AG04450 (cell line): Measurements from ENCODE around the gene MTHFD2. TPM values are rescaled to one million over a fixed set of nuclear protein-coding genes. Genes with fewer than 3 reads are reported as not detected.

ENCODE experiments used
- CTCF ChIA-PET: fragments of 300-600, 350-600 bp; formaldehyde crosslinking; extraction: SDS; loops from one replicate; lab custom pipeline; 2022; ENCODE audit warnings: antibody characterized with exemption, inconsistent platforms; lab: Charles Lee
- POLR2A ChIA-PET: fragments of 350-600 bp; formaldehyde crosslinking; extraction: SDS; loops from one replicate; lab custom pipeline; 2021; ENCODE audit warnings: antibody characterized with exemption, inconsistent platforms; lab: Yijun Ruan, JAX
- DNase-seq: peaks from one replicate; pipeline ENCODE4 v3.0.0-alpha.2; 2011; ENCODE audit warnings: low read depth, low spot score
- H3K27ac ChIP-seq: one replicate; pipeline ENCODE4 v1.5.1; 2012; ENCODE audit warnings: low read depth, low read length, control low read depth
- H3K27me3 ChIP-seq: one replicate; pipeline ENCODE4 v1.6.0; 2012; ENCODE audit warnings: low read length; ENCODE audit not compliant: control insufficient read depth, insufficient read depth
- H3K4me3 ChIP-seq: 2 replicates; pipeline ENCODE4 v1.5.1; 2011; ENCODE audit warnings: mild to moderate bottlenecking, low read depth, low read length, control low read depth
- H3K9me3 ChIP-seq: 2 replicates; pipeline ENCODE4 v1.5.1; 2012; ENCODE audit warnings: low read length; ENCODE audit not compliant: control insufficient read depth, insufficient read depth
- polyA plus RNA-seq: library from polyadenylated mRNA; depleted of rRNA; stranded (reverse); fragments of >200 nt; gene quantifications from 2 replicates; pipeline ENCODE4 v1.2.3, GENCODE V29; 2011
- TF ChIP-seq, protein P1 (sequence below): IDR thresholded peaks from 2 replicates; pipeline ENCODE4 v1.5.1; 2011; ENCODE audit warnings: low read depth, low read length, control low read depth, inconsistent platforms

Gene MTHFD2
- polyA plus RNA-seq, 1 experiment, result 299 TPM

DNA sequence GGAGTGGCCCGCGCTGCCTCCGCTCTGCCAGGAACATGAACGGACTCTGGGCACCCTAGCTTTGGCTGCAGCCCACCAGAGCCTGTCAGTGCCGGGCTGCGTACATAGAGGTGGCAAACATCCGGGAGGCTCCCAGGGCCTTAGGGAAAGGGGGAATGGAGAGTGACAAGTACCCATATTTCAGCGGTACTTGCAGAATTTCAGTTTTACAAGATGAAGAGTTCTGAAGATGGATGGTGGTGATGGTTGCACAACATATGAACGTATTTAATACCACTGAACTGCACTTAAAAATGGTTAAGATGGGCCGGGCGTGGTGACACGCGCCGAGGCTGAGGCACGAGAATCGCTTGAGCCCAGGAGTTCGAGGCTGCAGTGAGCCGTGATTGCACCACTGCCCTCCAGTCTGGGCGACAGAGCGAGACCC, 873 bp downstream of the MTHFD2 start:
- Histone ChIP-seq H3K9me3 (no peaks in the 10 kb centered on the region; the same call in 1 of the 2 replicates), H3K27me3 (peaks cover 2% of the 10 kb centered on the region), H3K4me3 (peak overlapping the region; percentile 97), H3K27ac (peak overlapping the region; percentile 99)
- TF ChIP-seq, protein P1, sequence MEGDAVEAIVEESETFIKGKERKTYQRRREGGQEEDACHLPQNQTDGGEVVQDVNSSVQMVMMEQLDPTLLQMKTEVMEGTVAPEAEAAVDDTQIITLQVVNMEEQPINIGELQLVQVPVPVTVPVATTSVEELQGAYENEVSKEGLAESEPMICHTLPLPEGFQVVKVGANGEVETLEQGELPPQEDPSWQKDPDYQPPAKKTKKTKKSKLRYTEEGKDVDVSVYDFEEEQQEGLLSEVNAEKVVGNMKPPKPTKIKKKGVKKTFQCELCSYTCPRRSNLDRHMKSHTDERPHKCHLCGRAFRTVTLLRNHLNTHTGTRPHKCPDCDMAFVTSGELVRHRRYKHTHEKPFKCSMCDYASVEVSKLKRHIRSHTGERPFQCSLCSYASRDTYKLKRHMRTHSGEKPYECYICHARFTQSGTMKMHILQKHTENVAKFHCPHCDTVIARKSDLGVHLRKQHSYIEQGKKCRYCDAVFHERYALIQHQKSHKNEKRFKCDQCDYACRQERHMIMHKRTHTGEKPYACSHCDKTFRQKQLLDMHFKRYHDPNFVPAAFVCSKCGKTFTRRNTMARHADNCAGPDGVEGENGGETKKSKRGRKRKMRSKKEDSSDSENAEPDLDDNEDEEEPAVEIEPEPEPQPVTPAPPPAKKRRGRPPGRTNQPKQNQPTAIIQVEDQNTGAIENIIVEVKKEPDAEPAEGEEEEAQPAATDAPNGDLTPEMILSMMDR, result no peak
- ChIA-PET POLR2A (interaction anchor here (0.6 to 2.3 kb wide), 8 partner anchors 9 to 636 kb away, joined by 3 to 25 read pairs (median 4); partner anchors contain the start of genes DGUOK and MOB1A), CTCF (interaction anchor here (1.4 to 2.6 kb wide), 2 partner anchors 21 to 50 kb away, joined by 3 to 13 read pairs; partner anchors contain the start of gene MOB1A)
- no peak for DNase-seq

DNA sequence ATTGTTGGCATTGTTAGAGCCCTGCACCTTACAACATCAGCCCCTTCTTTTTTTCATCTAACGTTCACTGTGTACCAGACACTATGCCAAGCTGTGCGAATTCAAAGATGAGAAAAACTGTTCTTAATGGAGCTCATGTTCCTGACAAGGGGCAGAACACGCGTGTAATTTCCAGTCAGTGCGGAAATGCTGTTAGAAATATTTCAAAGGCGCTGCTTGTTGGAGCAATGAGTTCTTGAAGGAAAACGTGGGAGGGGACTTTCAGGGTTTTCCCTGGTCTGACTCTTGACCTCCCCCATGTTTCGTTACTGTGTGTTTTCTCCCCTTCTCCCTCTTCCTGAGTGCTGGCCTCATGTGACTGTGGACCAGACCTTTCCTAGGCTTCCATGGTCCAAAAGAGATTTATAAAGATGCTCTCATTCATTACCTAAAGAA, 1.5 kb downstream of the MTHFD2 start:
- Histone ChIP-seq H3K9me3 (no peaks in the 10 kb centered on the region; the same call in 1 of the 2 replicates), H3K27me3 (peaks cover 2% of the 10 kb centered on the region), H3K4me3 (peak overlapping the region; percentile 97), H3K27ac (peak overlapping the region; percentile 99)
- TF ChIP-seq, protein P1, result no peak
- ChIA-PET CTCF (interaction anchor here (1.4 to 2.6 kb wide), 2 partner anchors 21 to 50 kb away, joined by 3 to 13 read pairs; partner anchors contain the start of gene MOB1A), POLR2A (interaction anchor here (0.6 to 2.3 kb wide), 5 partner anchors 10 to 636 kb away, joined by 3 to 25 read pairs (median 7); partner anchors contain the start of gene MOB1A)
- no peak for DNase-seq

DNA sequence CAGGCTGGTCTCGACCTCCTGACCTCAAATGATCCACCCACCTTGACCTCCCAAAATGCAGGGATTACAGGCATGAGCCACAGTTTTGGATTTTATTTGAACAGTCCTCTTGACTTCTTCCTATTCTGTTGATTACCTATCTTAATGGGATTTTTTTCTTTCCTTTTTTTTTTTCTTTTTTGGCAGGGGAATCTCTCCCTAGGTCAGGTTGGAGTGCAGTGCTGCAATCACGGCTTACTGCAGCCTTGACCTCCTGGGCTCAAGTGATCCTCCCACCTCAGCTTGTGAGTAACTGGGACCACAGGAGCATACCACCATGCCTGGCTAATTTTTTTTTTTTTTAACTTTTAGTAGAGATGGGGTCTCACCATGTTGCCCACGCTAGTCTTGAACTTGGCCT, 2.8 kb downstream of the MTHFD2 start:
- ChIA-PET POLR2A (interaction anchor here (0.7 to 1.2 kb wide), 3 partner anchors 13 to 281 kb away, joined by 3 to 5 read pairs (median 4); partner anchors contain the start of gene MOB1A), CTCF (no interaction called here)
- Histone ChIP-seq H3K4me3 (peak overlapping the region; percentile 97; the same call in 1 of the 2 replicates), H3K27me3 (no peaks in the 10 kb centered on the region), H3K27ac (peak overlapping the region; percentile 31), H3K9me3 (no peaks in the 10 kb centered on the region; the same call in 1 of the 2 replicates)
- TF ChIP-seq, protein P1, result no peak
- DNase-seq, result no peak

DNA sequence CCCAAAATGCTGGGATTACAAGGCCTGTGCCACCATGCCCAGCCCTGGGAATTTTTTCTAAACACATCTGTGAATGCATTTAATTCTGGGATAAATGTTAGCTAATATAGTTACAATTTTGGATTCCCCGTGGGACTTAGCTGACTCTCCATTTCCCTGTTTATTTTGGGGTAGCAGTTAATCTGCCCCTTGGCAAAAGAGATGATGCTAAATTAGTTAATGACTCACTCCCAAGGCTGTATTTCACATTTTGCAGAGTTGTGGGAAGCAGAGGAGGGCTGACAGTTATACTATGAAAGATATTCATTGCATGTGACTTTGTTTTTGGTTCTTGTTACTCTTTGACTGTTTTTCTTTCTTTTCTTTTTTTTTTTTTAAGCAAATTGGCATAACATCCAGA, 3.2 kb downstream of the MTHFD2 start:
- no peak for DNase-seq
- ChIA-PET CTCF (no interaction called here), POLR2A (interaction anchor here (0.7 to 1.2 kb wide), 3 partner anchors 14 to 281 kb away, joined by 3 to 5 read pairs (median 4); partner anchors contain the start of gene MOB1A)
- Histone ChIP-seq H3K4me3 (peak overlapping the region; percentile 18; the same call in 1 of the 2 replicates), H3K9me3 (no peaks in the 10 kb centered on the region; the same call in 1 of the 2 replicates), H3K27ac (peak overlapping the region; percentile 31), H3K27me3 (no peaks in the 10 kb centered on the region)
- TF ChIP-seq, protein P1, result no peak

DNA sequence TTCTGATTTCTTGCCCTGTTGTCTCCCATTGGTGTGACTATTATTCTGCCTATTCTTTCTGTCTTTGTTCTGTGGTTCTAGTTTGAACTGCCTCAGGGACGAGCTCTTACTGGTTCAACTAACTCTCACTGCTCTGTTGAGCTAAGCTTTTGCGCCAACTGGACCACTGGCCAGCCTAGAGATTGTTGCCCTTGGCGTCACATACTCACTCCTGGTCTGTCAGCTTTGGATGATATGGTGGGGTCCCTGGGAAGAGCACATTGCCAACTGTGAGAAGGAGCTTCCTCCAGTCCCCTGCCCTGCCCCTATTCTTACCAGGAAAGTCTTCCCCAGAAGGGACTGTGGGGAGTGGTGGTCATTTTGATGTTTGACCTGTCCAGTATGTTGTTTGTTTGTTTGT, 6.0 kb downstream of the MTHFD2 start:
- ChIA-PET POLR2A (no interaction called here), CTCF (interaction anchor here (1.4 kb wide), 1 partner anchor 50 kb away, joined by 3 read pairs; no protein-coding TSS in a partner anchor)
- Histone ChIP-seq H3K27ac (no peak overlapping the region), H3K9me3 (no peaks in the 10 kb centered on the region), H3K27me3 (no peaks in the 10 kb centered on the region), H3K4me3 (no peak overlapping the region)
- TF ChIP-seq, protein P1, result no peak
- no peak for DNase-seq
